Measurements from ENCODE around the gene SMIM15.

DNA sequence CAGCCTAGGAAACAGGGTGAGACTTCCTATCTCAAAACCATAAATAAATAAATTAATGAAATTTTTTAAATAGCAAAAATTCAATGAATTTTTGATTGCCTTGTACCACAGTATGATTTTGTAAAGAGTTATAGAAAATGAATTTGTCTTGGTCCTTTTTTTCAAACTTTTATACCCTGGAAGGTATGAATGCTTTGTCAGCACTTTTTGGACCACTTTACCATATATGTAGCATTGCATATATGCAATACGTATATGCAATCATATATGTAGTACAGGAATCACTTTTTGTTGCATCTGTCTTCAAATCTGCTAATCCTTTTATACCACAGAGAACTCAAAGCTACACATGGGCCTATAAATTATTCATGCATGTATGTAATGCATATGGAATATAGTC, 9.2 kb upstream of the SMIM15 start:
- TF ChIP-seq, protein P1, sequence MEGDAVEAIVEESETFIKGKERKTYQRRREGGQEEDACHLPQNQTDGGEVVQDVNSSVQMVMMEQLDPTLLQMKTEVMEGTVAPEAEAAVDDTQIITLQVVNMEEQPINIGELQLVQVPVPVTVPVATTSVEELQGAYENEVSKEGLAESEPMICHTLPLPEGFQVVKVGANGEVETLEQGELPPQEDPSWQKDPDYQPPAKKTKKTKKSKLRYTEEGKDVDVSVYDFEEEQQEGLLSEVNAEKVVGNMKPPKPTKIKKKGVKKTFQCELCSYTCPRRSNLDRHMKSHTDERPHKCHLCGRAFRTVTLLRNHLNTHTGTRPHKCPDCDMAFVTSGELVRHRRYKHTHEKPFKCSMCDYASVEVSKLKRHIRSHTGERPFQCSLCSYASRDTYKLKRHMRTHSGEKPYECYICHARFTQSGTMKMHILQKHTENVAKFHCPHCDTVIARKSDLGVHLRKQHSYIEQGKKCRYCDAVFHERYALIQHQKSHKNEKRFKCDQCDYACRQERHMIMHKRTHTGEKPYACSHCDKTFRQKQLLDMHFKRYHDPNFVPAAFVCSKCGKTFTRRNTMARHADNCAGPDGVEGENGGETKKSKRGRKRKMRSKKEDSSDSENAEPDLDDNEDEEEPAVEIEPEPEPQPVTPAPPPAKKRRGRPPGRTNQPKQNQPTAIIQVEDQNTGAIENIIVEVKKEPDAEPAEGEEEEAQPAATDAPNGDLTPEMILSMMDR (IDR thresholded peaks at IDR 0.05) = no peak
- no peak for TF ChIP-seq POLR2AphosphoS5 (IDR thresholded peaks at IDR 0.05)
